Stimulated activated CD4-positive, alpha-beta T cell treated with anti-CD3 and anti-CD28 coated beads, Interleukin-4, amount 100 ng/mL, for 48 hours (primary cell): ENCODE data around the gene SERPINE1.
"Not testable (repeated sequence)": the region's sequence is repeated elsewhere in the genome, so short reads cannot be mapped to it uniquely, and the experiment has no call there.

Experiments used
- DNase-seq, 2 donors: peaks; one replicate each; pipeline ENCODE4 v3.0.0-alpha.2; 2020; ENCODE audit warnings: low read depth in 2 of 2

The SERPINE1 gene

DNA sequence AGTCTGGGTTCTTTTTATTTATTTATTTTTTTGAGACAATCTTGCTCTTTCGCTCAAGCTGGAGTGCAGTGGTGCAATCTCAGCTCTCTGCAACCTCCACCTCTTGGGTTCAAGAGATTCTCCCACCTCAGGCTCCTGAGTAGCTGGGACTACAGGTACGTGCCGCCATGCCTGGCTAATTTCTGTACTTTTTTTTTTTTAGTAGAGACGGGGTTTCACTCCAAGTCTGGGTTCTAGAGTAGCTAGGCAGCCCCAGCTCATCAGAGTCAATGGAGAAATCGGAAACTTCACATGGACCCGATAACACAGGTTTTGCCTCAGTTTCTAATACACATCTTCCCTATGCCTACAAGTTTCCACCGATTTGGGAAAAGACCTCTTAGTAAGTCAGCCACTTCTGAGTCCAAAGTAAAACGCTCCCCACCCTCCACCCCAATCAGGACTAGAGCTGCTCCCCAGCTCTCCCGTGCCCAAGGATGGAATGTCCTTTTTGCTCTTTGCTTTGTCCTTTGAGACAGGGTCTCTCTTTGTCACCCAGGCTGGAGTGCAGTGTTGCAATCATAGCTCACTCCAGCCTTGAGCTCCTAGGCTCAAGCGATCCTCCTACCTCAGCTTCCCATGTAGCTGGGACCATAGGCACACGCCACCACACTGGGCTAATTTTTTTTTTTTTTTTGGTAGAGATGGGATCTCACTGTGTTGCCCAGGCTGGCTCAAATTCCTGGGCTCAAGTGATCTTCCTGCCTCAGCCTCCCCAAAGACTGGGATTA is 3.8 kb upstream of the SERPINE1 start:
- DNase-seq: no peak

GRCh38 chr7:101123703-101124068 is 3.2 kb upstream of the SERPINE1 start:
- no peak for DNase-seq

DNA sequence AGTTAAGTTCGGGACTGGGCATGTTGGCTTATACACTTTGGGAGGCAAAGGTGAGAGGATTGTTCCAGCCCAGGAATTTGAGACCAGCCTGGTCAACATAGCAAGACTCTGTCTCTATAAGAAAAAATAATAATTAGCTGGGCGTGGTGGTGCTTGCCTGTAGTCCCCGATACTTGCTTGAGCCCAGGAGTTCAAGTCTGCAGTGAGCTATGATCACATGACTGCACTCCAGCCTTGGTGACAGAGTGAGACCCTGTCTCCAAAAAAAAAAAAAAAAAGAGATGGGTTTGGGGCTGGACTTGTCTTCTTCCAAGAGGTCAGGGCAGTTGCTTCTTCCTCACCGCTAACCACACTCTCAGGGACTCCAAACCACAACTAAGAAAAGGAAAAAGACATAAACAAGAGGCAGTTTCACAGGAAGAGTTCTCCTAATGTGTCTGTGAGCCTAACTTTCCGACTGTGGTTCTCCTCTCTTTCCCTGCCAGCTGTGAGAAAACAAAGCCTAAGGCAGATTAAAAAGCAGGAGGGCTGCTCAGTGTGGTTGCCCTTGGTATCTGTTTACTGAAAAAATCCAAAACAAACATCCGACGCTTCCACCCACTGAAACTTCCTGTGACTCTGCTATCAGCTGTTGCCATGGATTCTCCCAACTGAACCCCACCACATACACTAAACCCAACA is 2.4 kb upstream of the SERPINE1 start:
- no peak for DNase-seq

- no peak for DNase-seq
These were observed 784 bp upstream of the SERPINE1 start for GRCh38 chr7:101125989-101126650.

DNA sequence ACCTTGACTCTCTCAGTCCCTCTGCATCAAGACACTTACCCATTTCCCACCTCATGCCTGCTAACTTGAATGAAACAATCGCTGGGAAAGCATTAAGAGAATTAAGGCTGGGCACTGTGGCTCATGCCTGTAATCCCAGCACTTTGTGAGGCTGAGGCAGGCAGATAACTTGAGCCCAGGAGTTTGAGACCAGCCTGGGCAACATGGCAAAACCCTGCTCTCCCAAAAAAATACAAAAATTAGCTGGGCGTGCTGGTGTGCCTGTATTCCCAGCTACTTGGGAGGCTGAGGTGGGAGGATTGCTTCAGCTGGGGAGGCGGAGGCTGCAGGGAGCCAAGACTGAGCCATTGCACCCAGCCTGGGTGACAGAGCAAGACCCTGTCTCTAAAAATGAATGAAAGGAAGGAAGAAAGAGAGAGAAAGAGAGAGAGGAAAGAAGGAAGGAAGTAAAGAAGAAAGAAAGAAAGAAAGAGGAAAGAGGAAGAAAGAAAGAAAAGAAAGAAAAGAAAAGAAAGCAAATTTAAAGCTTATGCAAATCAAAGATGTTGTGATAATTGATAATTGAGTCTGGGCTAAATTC is 646 bp downstream of the SERPINE1 start:
- DNase-seq: no peak

- no peak for DNase-seq
These were observed 1.3 kb downstream of the SERPINE1 start for GRCh38 chr7:101128040-101128834.

DNA sequence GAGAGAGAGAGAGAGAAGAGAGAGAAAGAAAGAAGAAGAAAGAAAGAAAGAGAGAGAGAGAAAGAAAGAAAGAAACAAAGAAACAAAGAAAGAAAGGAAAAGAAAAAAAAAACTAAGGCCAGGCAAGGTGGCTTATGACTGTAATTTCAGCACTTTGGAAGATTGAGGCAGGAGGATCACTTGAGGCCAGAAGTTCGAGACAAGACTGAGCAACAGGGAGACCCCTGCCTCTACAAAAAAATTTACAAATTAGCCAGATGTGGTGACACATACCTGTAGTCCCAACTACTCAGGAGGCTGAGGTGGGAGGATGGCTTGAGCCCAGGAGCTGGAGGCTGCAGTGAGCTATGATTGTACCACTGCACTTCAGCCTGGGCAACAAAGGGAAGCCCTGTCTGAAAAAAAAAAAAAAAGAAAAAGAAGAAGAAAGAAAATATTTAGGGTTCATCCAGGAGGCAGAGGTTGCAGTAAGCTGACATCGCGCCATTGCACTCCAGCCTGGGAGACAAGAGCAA is 2.8 kb downstream of the SERPINE1 start:
- DNase-seq: no peak

- DNase-seq: not testable (repeated sequence)
These were observed 6.0 kb downstream of the SERPINE1 start for GRCh38 chr7:101132626-101133600.

GRCh38 chr7:101133621-101134398 is 6.9 kb downstream of the SERPINE1 start:
- DNase-seq: no peak

GRCh38 chr7:101134399-101134980 is 7.6 kb downstream of the SERPINE1 start:
- DNase-seq: no peak

GRCh38 chr7:101137651-101138212 is 10.8 kb downstream of the SERPINE1 start:
- DNase-seq: no peak

DNA sequence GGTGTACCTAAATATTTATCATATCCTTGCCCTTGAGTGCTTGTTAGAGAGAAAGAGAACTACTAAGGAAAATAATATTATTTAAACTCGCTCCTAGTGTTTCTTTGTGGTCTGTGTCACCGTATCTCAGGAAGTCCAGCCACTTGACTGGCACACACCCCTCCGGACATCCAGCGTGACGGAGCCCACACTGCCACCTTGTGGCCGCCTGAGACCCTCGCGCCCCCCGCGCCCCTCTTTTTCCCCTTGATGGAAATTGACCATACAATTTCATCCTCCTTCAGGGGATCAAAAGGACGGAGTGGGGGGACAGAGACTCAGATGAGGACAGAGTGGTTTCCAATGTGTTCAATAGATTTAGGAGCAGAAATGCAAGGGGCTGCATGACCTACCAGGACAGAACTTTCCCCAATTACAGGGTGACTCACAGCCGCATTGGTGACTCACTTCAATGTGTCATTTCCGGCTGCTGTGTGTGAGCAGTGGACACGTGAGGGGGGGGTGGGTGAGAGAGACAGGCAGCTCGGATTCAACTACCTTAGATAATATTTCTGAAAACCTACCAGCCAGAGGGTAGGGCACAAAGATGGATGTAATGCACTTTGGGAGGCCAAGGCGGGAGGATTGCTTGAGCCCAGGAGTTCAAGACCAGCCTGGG is 11.4 kb downstream of the SERPINE1 start:
- peak; percentile 77 to 84 for DNase-seq

GRCh38 chr7:101140339-101140699 is 13.4 kb downstream of the SERPINE1 start:
- DNase-seq: no peak

GRCh38 chr7:101140746-101141382 is 14.0 kb downstream of the SERPINE1 start:
- DNase-seq: no peak

- DNase-seq: no peak
These were observed 25.2 kb downstream of the SERPINE1 start for GRCh38 chr7:101151908-101152651.

GRCh38 chr7:101153969-101154692 is 27.2 kb downstream of the SERPINE1 start, which contains the start of gene AP1S1:
Gene AP1S1, plus strand, starts transcription at chr7:101154476. Its CDS starts 39 bp downstream, at chr7:101154515.
- peak; percentile 93 to 94 for DNase-seq
